ENCODE measurements around the gene KRT86. TPM values are rescaled to one million over a fixed set of nuclear protein-coding genes. Genes with fewer than 3 reads are reported as not detected.
"Not testable (repeated sequence)": the region's sequence is repeated elsewhere in the genome, so short reads cannot be mapped to it uniquely, and the experiment has no call there.

KRT86 gene
- total RNA-seq, 1 donor from 2014 or later = 0.16 TPM

- TF ChIP-seq CTCF (IDR thresholded peaks at IDR 0.05; ENCODE audit: unreplicated experiment) = no peak
- Mint-ChIP-seq H3K9me3 (no peaks in the 10 kb centered on the region), H3K4me3 (no peak overlapping the region), H3K36me3 (no peaks in the 10 kb centered on the region), H3K27ac (peak overlapping the region; percentile 57), H3K4me1 (peaks cover 31% of the 10 kb centered on the region), H3K27me3 (ENCODE audit: low read depth) (peaks cover 7% of the 10 kb centered on the region)
- DNase-seq (ENCODE audit: low spot score in 2 of 2, unreplicated experiment in 2 of 2) = peak in 1 of 2 experiments; percentile 3
Measured at GRCh38 chr12:52344111-52344510, 69.7 kb downstream of the KRT86 start.

- H3K27ac Mint-ChIP-seq = peak overlapping the region; percentile 31
- peak in 1 of 2 experiments; percentile 6 for DNase-seq (ENCODE audit: low spot score in 2 of 2, unreplicated experiment in 2 of 2)
- not testable (repeated sequence) for H3K4me3 Mint-ChIP-seq; H3K9me3 Mint-ChIP-seq; H3K36me3 Mint-ChIP-seq; H3K27me3 Mint-ChIP-seq (ENCODE audit: low read depth)
- peaks cover 35% of the 10 kb centered on the region for H3K4me1 Mint-ChIP-seq
Measured at GRCh38 chr12:52345041-52345440, 70.6 kb downstream of the KRT86 start.

- H3K27ac Mint-ChIP-seq = no peak overlapping the region
- peaks cover 36% of the 10 kb centered on the region for H3K4me1 Mint-ChIP-seq
- no peaks in the 10 kb centered on the region for H3K9me3 Mint-ChIP-seq
- no peak overlapping the region for H3K4me3 Mint-ChIP-seq
- DNase-seq (ENCODE audit: low spot score in 2 of 2, unreplicated experiment in 2 of 2) = peak in 1 of 2 experiments; percentile 7
- TF ChIP-seq CTCF (IDR thresholded peaks at IDR 0.05; ENCODE audit: unreplicated experiment) = no peak
- peaks cover 7% of the 10 kb centered on the region for H3K27me3 Mint-ChIP-seq (ENCODE audit: low read depth)
- H3K36me3 Mint-ChIP-seq = no peaks in the 10 kb centered on the region
Measured at GRCh38 chr12:52346593-52346992, 72.1 kb downstream of the KRT86 start.

GRCh38 chr12:52347016-52347415 is 72.6 kb downstream of the KRT86 start:
- no peak overlapping the region for H3K4me3 Mint-ChIP-seq
- peak in 1 of 2 experiments; percentile 5 for DNase-seq (ENCODE audit: low spot score in 2 of 2, unreplicated experiment in 2 of 2)
- H3K27me3 Mint-ChIP-seq (ENCODE audit: low read depth) = peaks cover 6% of the 10 kb centered on the region
- H3K4me1 Mint-ChIP-seq = peaks cover 37% of the 10 kb centered on the region
- H3K9me3 Mint-ChIP-seq = no peaks in the 10 kb centered on the region
- no peaks in the 10 kb centered on the region for H3K36me3 Mint-ChIP-seq
- no peak overlapping the region for H3K27ac Mint-ChIP-seq
- TF ChIP-seq CTCF (IDR thresholded peaks at IDR 0.05; ENCODE audit: unreplicated experiment) = no peak

- peaks cover 14% of the 10 kb centered on the region for H3K27me3 Mint-ChIP-seq (ENCODE audit: low read depth)
- DNase-seq (ENCODE audit: low spot score in 2 of 2, unreplicated experiment in 2 of 2) = peak in 1 of 2 experiments; percentile 7
- H3K9me3 Mint-ChIP-seq = no peaks in the 10 kb centered on the region
- no peak overlapping the region for H3K27ac Mint-ChIP-seq
- TF ChIP-seq CTCF (IDR thresholded peaks at IDR 0.05; ENCODE audit: unreplicated experiment) = no peak
- no peak overlapping the region for H3K4me3 Mint-ChIP-seq
- H3K36me3 Mint-ChIP-seq = no peaks in the 10 kb centered on the region
- peaks cover 37% of the 10 kb centered on the region for H3K4me1 Mint-ChIP-seq
Measured at GRCh38 chr12:52347551-52348510, 73.4 kb downstream of the KRT86 start.

GRCh38 chr12:52349196-52349595 is 74.8 kb downstream of the KRT86 start:
- no peaks in the 10 kb centered on the region for H3K36me3 Mint-ChIP-seq
- H3K4me1 Mint-ChIP-seq = peaks cover 43% of the 10 kb centered on the region
- no peak for TF ChIP-seq CTCF (IDR thresholded peaks at IDR 0.05; ENCODE audit: unreplicated experiment)
- no peak overlapping the region for H3K4me3 Mint-ChIP-seq
- H3K27me3 Mint-ChIP-seq (ENCODE audit: low read depth) = peaks cover 21% of the 10 kb centered on the region
- no peaks in the 10 kb centered on the region for H3K9me3 Mint-ChIP-seq
- no peak overlapping the region for H3K27ac Mint-ChIP-seq
- no peak for DNase-seq (ENCODE audit: low spot score in 2 of 2, unreplicated experiment in 2 of 2)

Data from mesothelial cell of epicardium (in vitro differentiated cells).